Forelimb muscle (tissue), 1 donor: Measurements from ENCODE around the gene ERC2. TPM values are rescaled to one million over a fixed set of nuclear protein-coding genes. Genes with fewer than 3 reads are reported as not detected.

ENCODE experiments used
- DNase-seq: peaks from one replicate; pipeline ENCODE4 v3.0.0-alpha.2; 2013; ENCODE audit warnings: low read depth
- polyA plus RNA-seq: library from polyadenylated mRNA; unstranded; fragments of 120-200 nt; gene quantifications from one replicate; pipeline ENCODE4 v1.2.1, GENCODE V29; 2013; ENCODE audit not compliant: insufficient read length

The ERC2 gene
- polyA plus RNA-seq, 1 donor = 1.2 TPM

DNA sequence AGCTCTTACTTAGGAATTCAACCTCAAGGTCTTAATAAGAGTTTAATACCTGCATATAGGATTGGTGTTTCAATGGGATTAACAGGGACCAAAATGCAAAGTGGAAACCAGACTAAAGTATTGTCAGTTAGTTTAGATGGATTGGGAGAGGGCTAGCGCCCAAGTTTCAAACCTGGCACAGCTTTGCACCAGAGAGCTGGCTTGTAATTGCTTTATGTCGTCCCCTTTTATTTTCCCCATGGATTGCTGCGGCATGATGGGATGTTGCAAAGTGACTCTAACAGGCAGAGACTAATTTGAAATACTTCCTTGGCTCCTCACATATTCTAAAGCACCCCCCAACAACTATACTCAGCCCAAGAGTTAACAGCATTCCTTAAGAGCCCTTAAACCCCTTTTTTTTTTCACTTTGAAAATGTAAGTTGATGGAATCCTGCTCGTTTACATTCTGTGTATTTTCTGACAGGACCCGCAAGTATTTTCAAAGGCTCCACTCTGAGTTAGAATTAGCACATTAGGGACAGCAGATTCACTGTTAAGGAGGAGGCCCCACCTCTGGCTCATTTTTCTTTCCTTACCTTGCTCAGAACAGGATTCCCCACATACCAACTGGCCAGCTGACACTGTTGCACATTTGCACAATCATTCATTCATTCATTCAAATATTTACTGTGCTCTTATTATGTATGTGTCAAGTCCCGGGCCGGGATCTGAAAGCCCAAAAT lies 214.2 kb downstream of the ERC2 start:
- no peak for DNase-seq

GRCh38 chr3:56251343-56251945 lies 216.8 kb downstream of the ERC2 start:
- peak; percentile 62 for DNase-seq

DNA sequence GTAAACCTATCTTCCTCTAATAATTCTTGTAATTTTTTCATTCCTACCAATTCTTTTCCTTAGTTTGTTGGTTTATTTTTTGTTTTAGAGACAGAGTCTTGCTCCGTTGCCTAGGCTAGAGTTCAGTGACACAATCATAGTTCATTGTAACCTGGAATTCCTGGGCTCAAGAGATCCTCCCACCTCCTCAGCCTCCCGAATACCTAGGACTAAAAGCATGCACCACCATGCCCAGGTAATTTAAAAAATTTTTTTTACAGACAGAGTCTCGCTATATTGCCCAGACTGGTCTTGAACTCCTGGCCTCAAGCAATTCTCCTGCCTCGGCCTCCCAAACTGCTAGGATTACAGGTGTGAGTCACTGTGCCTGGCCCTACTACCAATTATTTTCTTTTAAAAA lies 220.2 kb downstream of the ERC2 start:
- no peak for DNase-seq

- DNase-seq = no peak
Observed at GRCh38 chr3:56238299-56238698, 230.0 kb downstream of the ERC2 start.

- no peak for DNase-seq
Observed at GRCh38 chr3:56233742-56234141, 234.5 kb downstream of the ERC2 start.

DNA sequence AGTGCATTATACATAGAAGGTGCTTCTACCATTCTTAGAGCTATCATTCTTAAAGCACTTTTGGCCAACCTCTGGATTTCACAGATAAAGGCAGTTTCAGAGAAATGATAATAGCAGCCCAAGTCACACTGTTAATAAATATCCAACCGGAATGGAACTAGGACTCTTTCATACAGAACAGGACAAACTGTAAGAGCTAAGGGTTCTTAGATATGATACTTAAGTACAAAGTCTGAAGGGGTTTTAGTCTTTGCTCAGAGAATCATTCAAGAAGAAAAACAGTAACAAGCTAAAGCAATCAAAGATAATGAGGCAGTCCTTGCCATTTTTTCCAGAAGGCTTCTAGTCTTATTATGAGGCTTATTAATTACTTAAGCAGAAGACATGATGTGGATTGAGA lies 239.0 kb downstream of the ERC2 start:
- no peak for DNase-seq

DNA sequence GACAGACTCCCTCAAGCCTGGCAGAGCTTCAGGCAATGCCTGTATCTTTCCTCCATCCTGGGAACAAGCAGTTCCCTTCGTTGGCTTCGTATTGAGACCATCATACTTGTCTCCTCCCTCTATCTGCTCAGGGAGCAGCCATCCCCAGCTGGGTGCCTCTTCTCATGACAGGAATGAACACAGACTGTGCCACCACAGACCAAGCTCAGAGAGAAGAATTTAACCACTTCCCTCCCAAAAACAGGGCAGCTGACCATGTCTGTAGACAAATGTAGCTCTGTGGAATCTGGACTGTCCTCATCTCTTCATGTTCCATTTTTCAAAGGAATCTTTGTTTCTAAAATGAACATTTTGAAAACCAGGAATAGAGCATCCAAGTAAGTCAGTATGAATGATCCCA lies 245.4 kb downstream of the ERC2 start:
- no peak for DNase-seq

- DNase-seq = no peak
Observed at GRCh38 chr3:56219894-56220805, 248.1 kb downstream of the ERC2 start.

- no peak for DNase-seq
Observed at GRCh38 chr3:56209982-56210751, 258.1 kb downstream of the ERC2 start.

GRCh38 chr3:56207922-56208321 lies 260.3 kb downstream of the ERC2 start:
- DNase-seq = no peak

DNA sequence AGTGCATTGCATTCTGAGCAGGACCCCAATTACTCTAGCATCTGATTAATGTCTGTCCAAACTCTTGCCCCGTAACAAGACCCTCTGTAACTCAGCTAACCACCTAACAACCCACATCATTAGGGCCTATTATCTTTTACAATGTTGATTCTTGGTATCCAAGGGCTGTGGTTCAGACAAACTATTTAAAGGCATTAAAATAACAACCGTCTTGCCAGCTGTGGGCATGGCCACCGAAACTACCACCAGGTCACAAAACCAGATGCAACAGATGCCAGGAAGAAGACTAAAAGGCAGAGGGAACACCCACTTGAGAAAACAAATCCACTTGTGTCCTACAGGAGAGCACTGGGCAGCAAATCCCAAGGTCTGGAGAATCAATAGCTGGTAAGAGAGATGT lies 262.9 kb downstream of the ERC2 start:
- no peak for DNase-seq

DNA sequence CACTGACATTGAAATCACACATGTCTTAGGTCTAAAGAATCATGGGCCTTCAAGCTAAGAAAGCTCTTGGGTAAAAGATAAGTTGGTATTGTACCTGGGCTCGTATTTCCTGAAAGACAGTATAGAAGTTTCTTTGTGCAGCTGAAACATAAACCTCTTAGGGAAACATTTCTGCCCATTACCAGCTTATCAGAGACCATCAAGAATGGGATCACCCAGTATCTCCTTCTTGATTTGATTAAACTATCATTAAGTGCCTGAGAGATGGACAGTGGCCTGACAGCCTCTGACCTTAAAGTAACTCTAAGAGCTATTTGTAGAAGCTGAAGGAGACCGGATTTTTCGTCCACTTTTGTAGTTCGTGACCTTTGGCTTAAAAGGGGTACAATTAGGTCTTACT lies 265.3 kb downstream of the ERC2 start:
- DNase-seq = no peak

GRCh38 chr3:56201407-56201806 lies 266.9 kb downstream of the ERC2 start:
- DNase-seq = no peak

DNA sequence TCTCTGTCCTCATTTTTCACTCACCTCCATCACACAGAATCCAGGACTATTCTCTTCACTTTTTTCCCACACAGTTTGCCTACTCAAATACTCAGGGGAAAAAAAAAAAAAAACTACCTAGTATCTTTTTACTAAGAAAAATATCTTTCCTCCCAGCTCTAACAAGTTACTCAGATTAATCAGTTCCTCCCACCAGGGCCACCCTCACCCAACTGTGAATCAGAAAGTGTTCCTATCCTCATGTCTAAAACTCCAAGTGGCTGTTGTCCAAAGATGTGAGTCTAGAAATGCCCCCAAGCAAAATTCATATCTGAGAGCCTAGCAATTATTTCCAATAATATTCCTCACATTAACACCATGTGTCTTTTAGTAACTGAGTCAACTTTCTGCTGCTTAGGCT lies 268.0 kb downstream of the ERC2 start:
- no peak for DNase-seq

DNA sequence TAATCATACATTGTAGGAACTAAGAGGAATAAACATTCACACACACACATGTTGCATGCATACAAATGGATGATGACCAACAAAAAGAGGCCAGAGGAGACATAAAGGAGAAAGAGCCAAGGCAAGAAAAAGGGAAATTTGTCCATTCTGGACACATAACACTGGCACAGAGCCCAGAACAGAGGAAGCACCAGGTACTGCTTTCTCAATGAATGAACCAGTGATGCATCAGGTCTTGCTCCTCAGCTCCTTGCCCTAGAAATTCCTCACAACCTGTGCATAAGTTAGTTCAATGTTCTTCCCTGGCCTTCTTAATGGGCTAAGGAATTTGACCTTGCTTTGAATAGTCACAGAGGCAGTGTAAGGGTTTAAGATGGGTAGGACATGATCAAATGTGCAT lies 270.3 kb downstream of the ERC2 start:
- DNase-seq = no peak

GRCh38 chr3:56197259-56197965 lies 270.9 kb downstream of the ERC2 start:
- no peak for DNase-seq

DNA sequence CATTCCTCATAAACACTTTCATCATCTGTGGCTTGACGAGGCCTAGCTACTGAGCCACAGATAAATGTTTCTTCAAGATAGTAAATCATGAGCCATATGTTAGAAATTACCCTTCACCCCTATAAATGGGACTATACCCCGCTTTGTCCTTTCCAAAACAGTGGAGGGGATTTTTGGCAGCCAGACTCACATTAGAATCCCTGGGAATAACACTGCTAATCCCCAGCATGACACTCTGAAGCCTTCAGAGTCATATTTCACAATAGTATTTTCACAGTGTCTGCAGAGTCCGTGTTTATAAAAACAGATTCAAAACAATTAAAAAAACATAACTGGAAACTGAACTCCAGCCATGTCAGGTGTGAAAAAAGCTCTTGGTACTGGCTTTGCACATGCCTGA lies 271.6 kb downstream of the ERC2 start:
- DNase-seq = no peak

DNA sequence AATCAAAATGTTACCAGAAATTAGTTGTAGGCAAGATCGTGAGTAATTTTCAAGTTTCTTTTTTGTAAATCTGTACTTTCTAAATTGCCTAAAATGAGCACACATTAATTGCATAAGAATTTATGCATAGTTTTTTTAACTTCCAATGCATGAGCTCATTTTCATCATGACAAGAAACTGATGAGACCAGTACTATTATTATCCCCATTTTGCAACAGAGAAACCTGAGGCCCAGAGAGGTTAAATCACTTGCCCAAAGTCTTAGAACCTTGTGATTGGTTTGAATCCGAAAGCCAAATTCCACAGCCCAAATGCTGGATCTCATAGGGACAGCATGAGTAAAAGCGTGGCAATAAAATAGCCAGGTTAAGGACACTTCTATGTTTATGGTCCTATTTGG lies 274.7 kb downstream of the ERC2 start:
- no peak for DNase-seq

- no peak for DNase-seq
Observed at GRCh38 chr3:56192001-56192400, 276.3 kb downstream of the ERC2 start.

DNA sequence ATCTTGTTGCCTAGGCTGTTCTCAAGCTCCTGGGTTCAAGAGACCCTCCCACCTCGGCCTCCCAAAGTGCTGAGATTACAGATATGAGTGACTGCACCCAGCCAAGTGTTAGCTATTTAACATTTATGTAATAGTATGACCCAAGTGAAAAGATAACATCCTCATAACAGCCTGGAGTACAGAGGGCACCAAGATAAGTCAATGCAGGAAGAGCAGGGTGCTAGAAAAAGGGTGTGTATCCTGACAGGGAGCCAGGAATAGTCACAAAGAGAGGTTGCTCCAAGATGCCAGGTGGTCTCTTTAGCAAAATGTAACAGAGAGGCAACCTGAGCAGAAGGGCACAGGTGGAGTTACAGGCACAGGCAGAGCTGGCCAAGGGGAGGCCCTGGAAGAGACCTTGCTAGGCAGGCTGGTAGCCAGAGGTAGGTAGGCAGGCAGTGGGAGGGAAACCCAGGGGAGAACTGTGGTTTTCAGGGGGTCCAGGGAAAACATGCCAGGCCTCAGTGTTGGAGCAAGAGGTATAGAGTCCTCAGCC lies 277.4 kb downstream of the ERC2 start:
- no peak for DNase-seq

DNA sequence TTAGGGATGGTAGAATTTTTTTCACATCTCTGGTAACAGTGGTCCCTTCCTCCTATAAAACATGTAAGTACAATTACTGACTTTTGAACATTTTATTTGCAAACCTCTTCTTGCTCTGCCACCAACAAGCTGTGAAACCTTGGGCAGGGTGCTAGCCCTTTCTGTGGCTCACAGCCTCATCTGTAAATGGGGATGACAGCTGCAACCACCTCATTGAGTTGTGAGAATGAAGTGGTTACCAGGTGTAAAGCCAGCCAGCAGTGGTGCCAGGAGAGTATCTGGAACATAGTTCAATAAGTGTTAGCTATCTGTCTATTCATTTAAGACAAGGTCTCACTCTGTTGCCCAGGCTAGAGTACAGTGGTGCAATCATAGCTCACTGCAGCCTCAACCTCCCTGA lies 278.1 kb downstream of the ERC2 start:
- DNase-seq = no peak
